ENCODE results near the gene LRRC7.
"Not testable (repeated sequence)": the region's sequence is repeated elsewhere in the genome, so short reads cannot be mapped to it uniquely, and the experiment has no call there.

The LRRC7 gene

DNA sequence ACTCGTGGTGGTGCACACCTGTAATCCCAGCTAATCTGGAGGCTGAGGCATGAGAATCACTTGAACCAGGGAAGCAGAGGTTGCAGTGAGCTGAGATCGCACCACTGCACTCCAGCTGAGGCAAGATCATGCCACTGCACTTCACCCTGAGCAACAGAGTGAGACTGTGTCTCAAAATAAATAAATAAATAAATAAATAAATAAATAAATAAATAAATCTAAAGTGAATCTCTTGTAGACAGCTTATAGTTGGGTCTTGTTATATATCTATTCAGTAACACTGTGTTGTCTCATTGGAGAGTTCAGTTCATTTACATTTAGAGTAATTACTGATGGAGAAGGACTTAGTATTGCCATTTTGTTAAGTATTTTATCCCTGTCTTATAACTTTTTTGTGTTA, 379.2 kb downstream of the LRRC7 start:
- no peak for DNase-seq (ENCODE audit: extremely low read depth in 1 of 2, low read depth in 1 of 2)

GRCh38 chr1:69947837-69948236, 380.1 kb downstream of the LRRC7 start:
- DNase-seq (ENCODE audit: extremely low read depth in 1 of 2, low read depth in 1 of 2), result no peak

DNA sequence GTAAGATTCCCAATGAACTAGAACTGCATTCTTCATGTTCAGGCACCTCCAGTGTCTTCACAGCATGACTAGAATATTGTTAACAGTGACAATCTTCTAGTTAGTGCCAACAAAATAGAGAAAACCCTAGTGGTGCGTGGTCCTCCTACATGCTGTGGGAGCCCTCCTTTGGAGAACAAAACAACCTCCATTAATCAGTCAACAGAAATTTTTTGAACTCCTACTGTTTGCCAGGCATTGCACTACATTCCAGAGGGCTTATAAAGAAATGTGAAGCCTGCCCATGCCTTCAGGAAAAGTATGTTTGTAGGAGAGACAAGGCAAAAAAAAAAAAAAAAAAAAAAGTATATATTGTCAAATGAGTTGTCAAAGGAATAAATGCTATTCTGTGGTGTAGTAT, 385.0 kb downstream of the LRRC7 start:
- DNase-seq (ENCODE audit: extremely low read depth in 1 of 2, low read depth in 1 of 2), result no peak

DNA sequence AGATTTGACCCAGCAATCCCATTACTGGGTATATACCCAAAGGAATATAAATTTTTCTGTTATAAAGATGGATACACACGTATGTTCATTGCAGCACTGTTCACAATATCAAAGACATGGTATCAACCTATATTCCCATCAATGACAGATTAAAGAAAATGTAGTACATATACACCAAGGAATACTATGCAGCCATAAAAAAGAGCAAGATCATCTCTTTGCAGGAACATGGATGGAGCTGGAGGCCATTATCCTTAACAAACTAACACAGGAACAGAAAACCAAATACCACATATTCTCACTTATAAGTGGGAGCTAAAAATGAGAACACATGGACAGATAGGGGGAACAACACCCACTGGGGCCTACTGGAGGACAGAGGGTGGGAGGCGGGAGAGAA, 394.7 kb downstream of the LRRC7 start:
- not testable (repeated sequence) for DNase-seq (ENCODE audit: extremely low read depth in 1 of 2, low read depth in 1 of 2)

GRCh38 chr1:69967245-69967766, 399.6 kb downstream of the LRRC7 start:
- DNase-seq (ENCODE audit: extremely low read depth in 1 of 2, low read depth in 1 of 2), result no peak

- DNase-seq (ENCODE audit: extremely low read depth in 1 of 2, low read depth in 1 of 2), result no peak
These were observed 409.2 kb downstream of the LRRC7 start for GRCh38 chr1:69976896-69977295.

GRCh38 chr1:69982992-69983391, 415.3 kb downstream of the LRRC7 start:
- no peak for DNase-seq (ENCODE audit: extremely low read depth in 1 of 2, low read depth in 1 of 2)

DNA sequence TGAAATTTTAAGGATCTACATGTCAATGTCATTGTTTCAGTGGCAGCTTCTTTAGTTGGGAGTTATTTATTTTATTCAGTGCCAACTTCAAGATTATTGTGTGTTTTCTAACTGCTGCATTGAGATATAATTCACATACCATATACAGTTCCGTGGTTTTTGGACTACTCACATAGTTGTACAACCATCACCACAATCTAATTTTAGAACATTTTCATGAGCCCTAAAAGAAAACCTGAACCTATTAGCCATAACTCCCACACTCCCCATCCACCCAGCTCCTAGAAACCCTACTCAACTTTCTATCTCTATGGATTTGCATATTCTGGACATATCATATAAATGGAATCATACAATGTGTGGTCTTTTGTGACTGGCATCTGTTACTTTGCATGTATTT, 417.7 kb downstream of the LRRC7 start:
- no peak for DNase-seq (ENCODE audit: extremely low read depth in 1 of 2, low read depth in 1 of 2)

DNA sequence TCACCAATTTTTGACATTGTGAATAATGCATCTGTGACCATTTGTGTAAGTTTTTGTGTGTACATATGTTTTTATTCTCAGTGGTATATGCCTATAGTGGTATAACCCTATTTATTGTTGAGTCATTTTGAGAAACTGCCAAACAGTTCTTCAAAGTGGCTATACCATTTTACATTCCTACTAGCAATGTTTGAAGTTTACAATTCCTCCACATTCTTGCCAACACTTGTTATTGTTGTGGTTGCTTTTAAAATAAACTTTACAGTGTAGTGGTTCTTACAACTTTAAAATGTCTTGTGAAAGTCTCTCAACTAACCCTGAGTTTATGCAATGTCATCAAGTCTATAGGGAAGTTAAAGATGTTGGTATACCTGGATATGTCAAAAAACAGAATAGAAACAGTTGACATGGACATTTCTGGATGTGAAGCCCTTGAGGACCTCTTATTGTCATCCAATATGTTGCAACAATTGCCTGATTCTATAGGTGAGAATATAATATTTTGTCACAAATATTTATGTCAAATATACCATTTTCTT, 418.2 kb downstream of the LRRC7 start:
- no peak for DNase-seq (ENCODE audit: extremely low read depth in 1 of 2, low read depth in 1 of 2)

DNA sequence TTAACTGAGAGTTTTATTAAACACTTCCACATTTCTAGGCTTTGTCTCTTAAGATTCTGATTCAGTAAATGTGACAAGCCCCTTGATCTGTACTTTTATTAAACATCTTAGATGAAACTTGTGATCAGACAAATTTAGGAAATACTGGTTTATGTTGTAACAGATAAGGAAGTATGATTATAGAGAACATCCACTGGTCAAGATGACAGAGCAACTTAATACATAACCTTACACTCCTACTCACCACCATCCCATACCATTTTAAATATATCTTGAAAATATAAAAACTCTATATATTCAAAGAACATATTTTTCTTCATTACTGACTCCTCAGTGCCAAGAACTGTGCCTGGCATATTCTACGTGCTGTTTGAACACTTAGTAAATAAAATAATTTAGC, 420.2 kb downstream of the LRRC7 start:
- no peak for DNase-seq (ENCODE audit: extremely low read depth in 1 of 2, low read depth in 1 of 2)

DNA sequence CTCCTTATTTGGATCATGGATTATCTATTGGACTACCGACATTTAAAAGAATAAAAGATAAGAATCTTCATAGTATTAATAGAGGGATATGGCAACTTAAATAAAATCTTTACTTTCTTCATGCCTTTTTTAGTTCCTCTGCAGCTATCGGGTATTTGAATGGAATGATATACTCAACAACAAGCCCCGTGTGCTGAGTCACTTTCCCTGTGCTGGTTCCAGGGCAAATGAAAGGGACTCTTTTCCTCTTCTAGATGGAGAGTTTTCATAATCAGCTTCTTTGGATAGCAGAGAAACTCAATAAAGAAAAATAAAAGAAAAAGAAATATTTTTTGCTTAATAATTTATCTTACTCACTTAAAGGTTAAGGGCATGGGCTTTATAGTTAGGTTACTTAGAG, 423.9 kb downstream of the LRRC7 start:
- DNase-seq (ENCODE audit: extremely low read depth in 1 of 2, low read depth in 1 of 2), result no peak

DNA sequence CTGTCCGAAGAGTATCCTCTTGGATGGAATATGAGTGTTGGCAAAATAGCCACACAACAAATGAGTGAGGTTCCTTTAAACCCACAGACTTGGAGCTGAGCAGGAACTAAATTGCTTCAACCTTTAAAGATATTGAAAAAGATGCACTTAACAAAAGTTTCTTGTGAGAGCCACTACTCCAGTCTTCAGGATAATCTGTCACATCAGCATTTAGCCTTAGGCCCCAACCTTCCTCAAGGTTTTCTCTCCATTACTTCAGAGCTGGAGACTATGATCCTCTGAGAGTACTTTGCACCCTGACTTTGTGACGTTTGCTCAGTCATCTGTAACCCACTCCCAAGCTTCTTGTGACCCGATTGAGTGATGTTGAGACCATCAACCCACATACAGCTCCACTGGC, 424.9 kb downstream of the LRRC7 start:
- no peak for DNase-seq (ENCODE audit: extremely low read depth in 1 of 2, low read depth in 1 of 2)

- DNase-seq (ENCODE audit: extremely low read depth in 1 of 2, low read depth in 1 of 2), result no peak
These were observed 426.1 kb downstream of the LRRC7 start for GRCh38 chr1:69993810-69994209.

GRCh38 chr1:69994241-69994640, 426.5 kb downstream of the LRRC7 start:
- DNase-seq (ENCODE audit: extremely low read depth in 1 of 2, low read depth in 1 of 2), result no peak

DNA sequence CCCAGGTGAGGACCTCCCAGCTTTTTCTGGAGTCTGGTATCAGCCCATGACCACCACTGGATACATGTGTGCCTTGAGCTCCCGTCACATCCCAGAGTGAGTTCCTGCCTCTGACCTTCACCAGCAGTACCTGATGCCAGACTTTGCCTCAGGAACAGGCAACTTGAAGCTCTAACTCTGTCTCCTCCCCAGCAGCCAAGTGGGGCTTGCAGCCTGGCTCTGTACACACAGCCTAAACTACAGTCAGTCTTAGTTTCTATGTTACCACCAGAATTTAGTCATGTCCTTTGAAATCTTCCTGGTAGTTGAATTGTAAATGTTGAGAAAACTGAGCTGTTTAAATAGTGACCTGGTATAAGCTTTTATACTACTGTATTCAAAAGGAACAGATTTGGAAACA, 431.1 kb downstream of the LRRC7 start:
- no peak for DNase-seq (ENCODE audit: extremely low read depth in 1 of 2, low read depth in 1 of 2)

DNA sequence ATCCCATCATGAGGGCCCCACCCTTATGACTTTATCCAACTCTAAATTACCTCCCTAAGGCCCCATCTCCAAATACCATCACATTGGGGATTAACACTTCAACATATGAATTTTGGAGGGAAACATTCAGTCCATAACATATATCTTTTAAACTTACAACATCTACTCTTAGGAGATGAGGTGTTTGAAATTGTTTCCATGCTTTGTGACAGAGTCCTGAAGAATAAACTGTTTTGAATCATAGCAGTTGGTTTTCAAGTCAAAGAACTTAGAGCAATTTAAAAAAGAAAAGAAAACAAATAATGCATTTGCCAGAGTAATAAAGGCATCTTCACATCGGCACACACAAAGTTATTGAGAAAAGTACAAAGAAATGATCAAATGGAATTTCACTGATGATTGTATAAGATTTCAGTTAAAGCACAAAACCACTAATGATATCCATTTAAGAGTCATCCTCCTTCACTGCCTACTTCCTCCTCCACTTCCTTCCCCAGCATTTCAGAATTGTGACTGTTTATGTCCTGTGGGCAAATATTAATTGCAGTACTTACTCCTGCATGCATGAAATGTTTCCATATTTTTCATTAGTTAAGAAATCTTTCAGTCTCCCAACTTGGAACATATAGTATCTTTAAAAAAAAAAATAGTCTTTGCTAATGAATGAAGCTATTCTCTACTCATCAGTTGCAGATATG, 435.6 kb downstream of the LRRC7 start:
- no peak for DNase-seq (ENCODE audit: extremely low read depth in 1 of 2, low read depth in 1 of 2)

- no peak for DNase-seq (ENCODE audit: extremely low read depth in 1 of 2, low read depth in 1 of 2)
These were observed 437.8 kb downstream of the LRRC7 start for GRCh38 chr1:70005386-70006034.

DNA sequence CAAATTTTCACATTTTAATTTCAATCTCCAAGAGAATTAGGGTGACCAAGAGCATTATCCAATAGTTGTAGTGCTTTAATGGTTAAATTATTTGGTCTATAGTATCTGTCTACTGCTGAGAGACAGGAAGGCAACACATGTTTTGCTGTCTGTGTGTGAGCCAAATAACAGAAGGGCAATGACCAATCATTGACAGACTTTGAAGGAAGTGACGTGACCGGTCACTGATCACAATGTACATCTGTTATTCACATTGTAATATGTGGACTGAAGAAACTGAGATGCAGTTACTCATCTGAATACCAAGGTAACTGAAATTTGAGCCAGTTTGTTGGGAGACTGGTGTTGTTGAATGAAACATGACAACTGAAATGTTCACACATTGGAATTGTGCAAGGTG, 440.9 kb downstream of the LRRC7 start:
- DNase-seq (ENCODE audit: extremely low read depth in 1 of 2, low read depth in 1 of 2), result no peak

GRCh38 chr1:70017770-70018169, 450.0 kb downstream of the LRRC7 start:
- no peak for DNase-seq (ENCODE audit: extremely low read depth in 1 of 2, low read depth in 1 of 2)

GRCh38 chr1:70024272-70024671, 456.6 kb downstream of the LRRC7 start:
- DNase-seq (ENCODE audit: extremely low read depth in 1 of 2, low read depth in 1 of 2), result no peak

GRCh38 chr1:70025052-70025451, 457.3 kb downstream of the LRRC7 start:
- no peak for DNase-seq (ENCODE audit: extremely low read depth in 1 of 2, low read depth in 1 of 2)

- DNase-seq (ENCODE audit: extremely low read depth in 1 of 2, low read depth in 1 of 2), result no peak
These were observed 458.1 kb downstream of the LRRC7 start for GRCh38 chr1:70025846-70026245.
